Adrenal gland (tissue), 12 donors: Measurements from ENCODE around the gene AP1AR. TPM values are rescaled to one million over a fixed set of nuclear protein-coding genes. Genes with fewer than 3 reads are reported as not detected.
A peak's percentile ranks its signal among the peaks of the same experiment; 100 is the strongest.

Source experiments
- DNase-seq, 7 donors: peaks; one replicate each; pipeline ENCODE4 v3.0.0-alpha.2; 2019 to 2020
- H3K27ac ChIP-seq, 5 donors: fragments of 200-600 bp; sonication (generic) in 4 of 5; 1 replicate in 3 of 5; 2 replicates in 2 of 5; pipeline versions ENCODE4 v1.5.1 to v1.8.0; 2016 to 2020; ENCODE audit warnings: mild to moderate bottlenecking in 1 of 5
- H3K27me3 ChIP-seq: fragments of 200-600 bp; 2 replicates; pipeline ENCODE4 v1.8.0; 2021
- H3K36me3 ChIP-seq, 2 donors: fragments of 200-600 bp; replicated peaks in 1 of 2; 1 replicate in 1 of 2; 2 replicates in 1 of 2; pipeline versions ENCODE4 v1.5.1 to v1.8.0; 2018 to 2022
- H3K4me1 ChIP-seq, 2 donors: fragments of 200-600 bp; replicated peaks in 1 of 2; 1 replicate in 1 of 2; 2 replicates in 1 of 2; pipeline versions ENCODE4 v1.5.1 to v1.8.0; 2018 to 2021
- H3K4me3 ChIP-seq, 4 donors: fragments of 200-600 bp; sonication (generic) in 3 of 4; one replicate each; pipeline ENCODE4 v1.5.1; 2016 to 2018
- H3K9me3 ChIP-seq, 3 donors: fragments of 200-600 bp; sonication (generic) in 1 of 3; replicated peaks in 1 of 3; 1 replicate in 2 of 3; 2 replicates in 1 of 3; pipeline versions ENCODE4 v1.5.1 to v1.8.0; 2016 to 2021
- CTCF ChIP-seq, 6 experiments: fragments of 450-650 bp in 4 of 6; fragments of 200-600 bp in 2 of 6; sonication (generic) in 1 of 6; IDR thresholded peaks; 1 replicate in 5 of 6; 2 replicates in 1 of 6; pipeline versions ENCODE4 v1.5.1 to v1.8.0; 2016 to 2021; ENCODE audit warnings: antibody characterized with exemption in 6 of 6, mild to moderate bottlenecking in 2 of 6, moderate library complexity in 1 of 6
- POLR2A ChIP-seq, 2 donors: fragments of 450-650 bp; IDR thresholded peaks; one replicate each; pipeline ENCODE4 v1.6.1; 2017; ENCODE audit warnings: antibody characterized with exemption in 2 of 2, mild to moderate bottlenecking in 2 of 2, moderate library complexity in 1 of 2
- WGBS, 4 donors: extraction: QIAGEN DNeasy Blood & Tissue Kit in 2 of 4; methylation state at CpG; one replicate each; pipeline versions ENCODE4 v1.1.5 to v1.1.7; 2013 to 2017; 5-methylcytosine and 5-hydroxymethylcytosine counted together
- intact Hi-C, 2 donors: fragments of 100-400 bp; cut with DNase I; formaldehyde crosslinking; loops; one replicate each; pipeline versions ENCODE4 v1.14.1 to v1.15.0; 2022 to 2023
- polyA plus RNA-seq, 3 donors: library from polyadenylated mRNA; stranded (reverse); fragments of 200-250 nt in 2 of 3; fragments of 350-450 nt in 1 of 3; fragmentation: Illumina TruSeq in 1 of 3; extraction: RNeasy Lipid Tissue Mini Kit (QIAGEN cat#74804) in 1 of 3; gene quantifications; one replicate each; pipeline ENCODE4 v1.2.3, GENCODE V29; 2013 to 2014
- total RNA-seq, 9 donors: library from RNA; depleted of rRNA in 4 of 9; stranded (reverse); fragments of >200 nt in 4 of 9; fragments of 120-200 nt in 1 of 9; fragmentation: NEBNext Ultra II Directional in 1 of 9; extraction: Animal tissue kit (Norgen Biotek cat#: 25700) in 1 of 9; gene quantifications; one replicate each; pipeline versions ENCODE4 v1.1.0 to v1.2.4, GENCODE V29; 2013 to 2023
- donor health status: healthy with polysubstance abuse.
- donor health status: Bipolar disorder and iron deficiency.
- donor health status: DM: yes; HTN: yes; CAD: no.
- donor health status: DM: no; HTN: no; CAD: no.
- donor health status: DM: no; HTN: no; CAD: no.
- donor health status: DM: yes; HTN: yes; CAD: no.

AP1AR gene
- total and polyA plus RNA-seq, 12 donors = 7.3 to 30.1 (median 19.6) TPM

- Histone ChIP-seq H3K4me1 (peaks cover 0 to 13% of the 10 kb centered on the region in 2 donors), H3K27ac (no peak overlapping the region), H3K36me3 (no peaks in the 10 kb centered on the region), H3K27me3 (no peaks in the 10 kb centered on the region), H3K9me3 (no peaks in the 10 kb centered on the region), H3K4me3 (no peak overlapping the region)
- DNase-seq = no peak
- intact Hi-C loops = no loop called here
- WGBS, 4 donors = 72 to 100% (median 97%) methylated on average over 1 of the region's 1 CpG
- TF ChIP-seq POLR2A (IDR thresholded peaks at IDR 0.05) (no peak), CTCF (IDR thresholded peaks at IDR 0.05) (no peak)
Observed at GRCh38 chr4:112252234-112252633, 20.6 kb downstream of the AP1AR start.

GRCh38 chr4:112253382-112254000, 21.9 kb downstream of the AP1AR start:
- peaks cover 0 to 13% of the 10 kb centered on the region in 2 donors for H3K4me1 ChIP-seq
- H3K36me3 ChIP-seq = no peaks in the 10 kb centered on the region
- TF ChIP-seq POLR2A (IDR thresholded peaks at IDR 0.05) = no peak
- TF ChIP-seq CTCF (IDR thresholded peaks at IDR 0.05) = no peak
- H3K4me3 ChIP-seq = no peak overlapping the region
- WGBS, 4 donors = 49 to 76% (median 75%) methylated on average over 2 of the region's 2 CpGs
- no peak overlapping the region for H3K27ac ChIP-seq
- intact Hi-C loops = no loop called here
- H3K27me3 ChIP-seq = no peaks in the 10 kb centered on the region
- no peak for DNase-seq
- no peaks in the 10 kb centered on the region for H3K9me3 ChIP-seq

GRCh38 chr4:112257098-112257497, 25.5 kb downstream of the AP1AR start:
- Histone ChIP-seq H3K27me3 (no peaks in the 10 kb centered on the region), H3K27ac (no peak overlapping the region), H3K4me1 (no peaks in the 10 kb centered on the region), H3K9me3 (no peaks in the 10 kb centered on the region), H3K36me3 (no peaks in the 10 kb centered on the region), H3K4me3 (no peak overlapping the region)
- intact Hi-C loops = no loop called here
- TF ChIP-seq CTCF (IDR thresholded peaks at IDR 0.05) = no peak
- TF ChIP-seq POLR2A (IDR thresholded peaks at IDR 0.05) = no peak
- no peak for DNase-seq
- 93 to 97% (median 96%) methylated on average over 2 of the region's 2 CpGs for WGBS, 4 donors

- no peak overlapping the region for H3K4me3 ChIP-seq
Observed at GRCh38 chr4:112266823-112267222, 35.2 kb downstream of the AP1AR start.

More at GRCh38 chr4:112266823-112267222, 35.2 kb downstream of the AP1AR start:
- H3K36me3 ChIP-seq = no peaks in the 10 kb centered on the region
- peaks cover 0 to 5% of the 10 kb centered on the region in 2 donors for H3K4me1 ChIP-seq
- DNase-seq = no peak
- H3K9me3 ChIP-seq = no peaks in the 10 kb centered on the region
- no peaks in the 10 kb centered on the region for H3K27me3 ChIP-seq
- H3K27ac ChIP-seq = no peak overlapping the region
- TF ChIP-seq CTCF (IDR thresholded peaks at IDR 0.05) (peak; percentile 31 to 57 (median 46)), POLR2A (IDR thresholded peaks at IDR 0.05) (no peak)
- intact Hi-C loops = no loop called here
- 59 to 71% (median 64%) methylated on average over 2 of the region's 2 CpGs for whole genome bisulfite sequencing, 4 donors
